ENCODE results near the gene APOL6. TPM values are rescaled to one million over a fixed set of nuclear protein-coding genes. Genes with fewer than 3 reads are reported as not detected.

The APOL6 gene, protein sequence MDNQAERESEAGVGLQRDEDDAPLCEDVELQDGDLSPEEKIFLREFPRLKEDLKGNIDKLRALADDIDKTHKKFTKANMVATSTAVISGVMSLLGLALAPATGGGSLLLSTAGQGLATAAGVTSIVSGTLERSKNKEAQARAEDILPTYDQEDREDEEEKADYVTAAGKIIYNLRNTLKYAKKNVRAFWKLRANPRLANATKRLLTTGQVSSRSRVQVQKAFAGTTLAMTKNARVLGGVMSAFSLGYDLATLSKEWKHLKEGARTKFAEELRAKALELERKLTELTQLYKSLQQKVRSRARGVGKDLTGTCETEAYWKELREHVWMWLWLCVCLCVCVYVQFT
- polyA plus RNA-seq (2013, experiment 1 of 2) = 17.2 TPM
- polyA plus RNA-seq (2013, experiment 2 of 2) = 17.2 TPM

DNA sequence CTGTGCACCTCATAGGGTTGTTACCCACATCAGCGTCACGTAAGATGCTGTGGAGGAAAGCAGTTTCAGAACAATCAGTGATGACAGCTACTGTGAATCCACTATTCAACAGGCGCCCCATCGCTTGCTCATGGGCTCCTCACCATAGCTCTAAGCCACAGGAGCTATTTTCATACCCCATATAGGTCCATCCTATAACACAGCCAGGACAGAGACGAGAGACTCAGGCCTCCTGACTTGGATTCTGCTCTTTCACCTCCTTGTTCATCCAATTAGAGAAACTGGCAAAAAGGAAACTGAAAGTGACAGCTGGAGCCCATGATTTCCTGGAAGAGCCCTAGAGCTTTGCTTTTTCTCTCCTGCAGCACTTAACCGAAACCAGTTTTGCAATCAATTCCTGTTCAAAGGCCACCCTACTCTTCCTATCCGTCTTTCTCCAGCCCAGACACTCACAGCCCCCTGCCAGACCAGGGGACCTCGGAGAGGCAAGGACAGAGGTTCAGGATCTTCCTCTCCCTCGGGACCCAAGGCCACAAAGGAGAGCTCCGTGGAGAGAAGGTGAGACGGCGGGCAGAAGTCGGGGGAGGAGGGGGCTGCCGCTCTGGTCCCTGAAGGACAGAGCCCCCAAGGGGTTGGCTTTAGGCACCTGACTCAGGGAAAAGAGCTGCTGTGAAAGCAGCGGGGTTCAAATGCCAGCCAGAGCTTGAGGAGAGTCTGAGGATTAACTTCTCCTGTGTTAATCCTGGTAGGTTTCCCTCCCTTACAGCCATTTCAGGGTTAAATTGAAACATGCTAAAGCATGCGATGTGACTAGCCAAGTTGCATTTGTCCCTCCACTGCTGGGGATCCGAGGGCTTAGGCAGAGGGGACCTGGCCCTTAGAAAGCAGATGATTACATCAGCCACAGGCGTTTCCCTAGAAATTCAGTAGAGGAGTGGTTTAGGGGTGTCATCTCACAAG is at the start of gene APOL6:
Gene APOL6 (plus strand): TSS at position 381 of the 960 bp plus-strand sequence. CDS start 7,980 bp downstream, outside the sequence.
- Histone ChIP-seq H3K9ac (ENCODE audit: low read length) (peak within 1 kb of the TSS; percentile 98), H2AFZ (ENCODE audit: low read depth, low read length) (peak within 1 kb of the TSS; percentile 15), H3K18ac (ENCODE audit: low read depth in 1 of 2, low read length in 2 of 2) (peak within 1 kb of the TSS; percentile 88 to 95), H3K27me3 (ENCODE audit: control insufficient read depth in 1 of 2, insufficient read depth in 1 of 2, low read length in 2 of 2) (no peaks in the 10 kb centered on the region), H3K27ac (ENCODE audit: low read length, poor library complexity, severe bottlenecking) (peak within 1 kb of the TSS; percentile 77), H3K4me1 (ENCODE audit: control insufficient read depth, insufficient read depth, low read depth, low read length) (peaks cover 17% of the 10 kb centered on the region), H2AK5ac (ENCODE audit: low read length, severe bottlenecking) (peak within 1 kb of the TSS; percentile 23), H4K91ac (ENCODE audit: low read length) (peak within 1 kb of the TSS; percentile 94), H2BK120ac (ENCODE audit: low read depth, low read length) (peak within 1 kb of the TSS; percentile 96), H3K14ac (ENCODE audit: low read length in 2 of 2) (peak within 1 kb of the TSS in 1 of 2 experiments; percentile 82), H2BK15ac (ENCODE audit: low read depth, poor library complexity, severe bottlenecking) (peak within 1 kb of the TSS; percentile 60), H3K4me2 (ENCODE audit: low read length, poor library complexity, severe bottlenecking) (peak within 1 kb of the TSS; percentile 88), H3K23ac (ENCODE audit: low read length in 2 of 2) (peak within 1 kb of the TSS in 1 of 2 experiments; percentile 59), H4K8ac (ENCODE audit: low read length) (peak within 1 kb of the TSS; percentile 92), H3K4ac (ENCODE audit: low read depth in 1 of 2, low read length in 2 of 2) (peak within 1 kb of the TSS; percentile 83 to 94), H2BK12ac (ENCODE audit: low read length in 2 of 2) (peak within 1 kb of the TSS; percentile 93 to 94), H2BK5ac (ENCODE audit: low read depth, low read length, poor library complexity, severe bottlenecking) (peak within 1 kb of the TSS; percentile 20), H3K9me3 (ENCODE audit: control insufficient read depth, low read length) (no peaks in the 10 kb centered on the region), H3K4me3 (ENCODE audit: insufficient read depth in 1 of 2, low read depth in 1 of 2, low read length in 2 of 2) (peak within 1 kb of the TSS; percentile 48 to 88), H3K36me3 (ENCODE audit: control insufficient read depth in 1 of 2, insufficient read depth in 2 of 2, low read depth in 1 of 2, low read length in 2 of 2) (no peaks in the 10 kb centered on the region), H3K79me1 (replicated peaks; ENCODE audit: low read length, poor library complexity, severe bottlenecking) (peaks cover 9% of the 10 kb centered on the region)
- WGBS = 48% methylated on average over 18 of the region's 18 CpGs
- peak; percentile 95 for DNase-seq

DNA sequence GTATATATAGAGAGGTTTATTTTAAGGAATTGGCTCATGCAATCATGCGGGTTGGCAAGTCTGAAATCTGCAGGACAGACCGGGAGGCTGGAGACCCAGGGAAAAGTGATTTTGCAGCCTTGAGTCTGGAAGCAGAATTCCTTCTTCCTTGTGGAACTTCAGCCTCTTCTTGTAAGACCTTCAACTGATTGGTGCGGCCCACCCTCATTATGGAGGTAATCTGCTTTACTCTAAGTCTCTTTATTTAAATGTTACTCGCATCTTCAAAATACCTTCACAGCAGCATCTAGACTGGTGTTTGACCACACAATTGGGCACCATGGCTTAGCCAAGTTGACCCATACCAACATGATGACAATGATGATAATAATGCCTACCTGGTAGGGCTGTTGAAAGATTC is 48.9 kb upstream of the APOL6 start:
- 98% methylated on average over 4 of the region's 4 CpGs for WGBS
- H2BK5ac ChIP-seq (ENCODE audit: low read depth, low read length, poor library complexity, severe bottlenecking) = no peak overlapping the region

DNA sequence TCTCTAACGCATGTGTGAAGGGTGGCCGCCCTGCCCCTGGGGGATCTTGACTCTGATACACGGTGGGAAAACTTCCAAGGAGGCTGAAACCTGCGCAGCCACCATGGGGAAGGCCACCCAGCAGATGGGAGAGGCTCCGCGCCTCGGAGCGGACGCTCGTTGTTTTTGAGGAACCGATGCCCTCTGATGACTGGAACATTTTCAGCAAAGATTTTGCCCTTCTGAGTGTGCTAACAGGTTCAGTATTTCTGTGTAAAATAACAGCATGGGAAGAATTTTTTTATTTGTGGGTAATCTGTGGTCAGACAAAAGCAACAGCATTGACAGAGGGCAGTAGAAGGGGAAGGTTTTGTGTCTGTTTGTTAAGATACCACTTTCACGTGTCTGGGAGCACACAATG is 47.8 kb upstream of the APOL6 start:
- peaks cover 0 to 6% of the 10 kb centered on the region in 2 experiments for H3K27me3 ChIP-seq (ENCODE audit: control insufficient read depth in 1 of 2, insufficient read depth in 1 of 2, low read length in 2 of 2)
- peaks cover 4% of the 10 kb centered on the region for H3K4me1 ChIP-seq (ENCODE audit: control insufficient read depth, insufficient read depth, low read depth, low read length)
- H2BK5ac ChIP-seq (ENCODE audit: low read depth, low read length, poor library complexity, severe bottlenecking) = no peak overlapping the region
- no peak overlapping the region for H3K9ac ChIP-seq (ENCODE audit: low read length)
- H3K36me3 ChIP-seq (ENCODE audit: control insufficient read depth in 1 of 2, insufficient read depth in 2 of 2, low read depth in 1 of 2, low read length in 2 of 2) = no peaks in the 10 kb centered on the region
- no peak overlapping the region for H3K18ac ChIP-seq (ENCODE audit: low read depth in 1 of 2, low read length in 2 of 2)
- H3K4me2 ChIP-seq (ENCODE audit: low read length, poor library complexity, severe bottlenecking) = no peak overlapping the region
- H2BK120ac ChIP-seq (ENCODE audit: low read depth, low read length) = no peak overlapping the region
- no peak overlapping the region for H3K4me3 ChIP-seq (ENCODE audit: insufficient read depth in 1 of 2, low read depth in 1 of 2, low read length in 2 of 2)
- no peak for DNase-seq
- H3K9me3 ChIP-seq (ENCODE audit: control insufficient read depth, low read length) = no peaks in the 10 kb centered on the region
- no peak overlapping the region for H2BK15ac ChIP-seq (ENCODE audit: low read depth, poor library complexity, severe bottlenecking)
- no peak overlapping the region for H3K14ac ChIP-seq (ENCODE audit: low read length in 2 of 2)
- peak overlapping the region; percentile 46 for H4K8ac ChIP-seq (ENCODE audit: low read length)
- H3K4ac ChIP-seq (ENCODE audit: low read depth in 1 of 2, low read length in 2 of 2) = no peak overlapping the region
- H2BK12ac ChIP-seq (ENCODE audit: low read length in 2 of 2) = no peak overlapping the region
- WGBS = 84% methylated on average over 12 of the region's 12 CpGs
- H3K23ac ChIP-seq (ENCODE audit: low read length in 2 of 2) = no peak overlapping the region
- H2AFZ ChIP-seq (ENCODE audit: low read depth, low read length) = no peak overlapping the region
- no peak overlapping the region for H3K27ac ChIP-seq (ENCODE audit: low read length, poor library complexity, severe bottlenecking)
- no peak overlapping the region for H2AK5ac ChIP-seq (ENCODE audit: low read length, severe bottlenecking)
- no peaks in the 10 kb centered on the region for H3K79me1 ChIP-seq (replicated peaks; ENCODE audit: low read length, poor library complexity, severe bottlenecking)
- H4K91ac ChIP-seq (ENCODE audit: low read length) = no peak overlapping the region

More for the DNA sequence above, 48.9 kb upstream of the APOL6 start:
- Histone ChIP-seq H2BK15ac (ENCODE audit: low read depth, poor library complexity, severe bottlenecking) (no peak overlapping the region), H3K4me3 (ENCODE audit: insufficient read depth in 1 of 2, low read depth in 1 of 2, low read length in 2 of 2) (no peak overlapping the region), H3K27me3 (ENCODE audit: control insufficient read depth in 1 of 2, insufficient read depth in 1 of 2, low read length in 2 of 2) (peaks cover 0 to 3% of the 10 kb centered on the region in 2 experiments), H3K9ac (ENCODE audit: low read length) (no peak overlapping the region), H4K8ac (ENCODE audit: low read length) (no peak overlapping the region), H3K4me1 (ENCODE audit: control insufficient read depth, insufficient read depth, low read depth, low read length) (peaks cover 4% of the 10 kb centered on the region), H2AFZ (ENCODE audit: low read depth, low read length) (no peak overlapping the region), H2BK120ac (ENCODE audit: low read depth, low read length) (no peak overlapping the region), H3K23ac (ENCODE audit: low read length in 2 of 2) (no peak overlapping the region), H2BK12ac (ENCODE audit: low read length in 2 of 2) (no peak overlapping the region), H3K36me3 (ENCODE audit: control insufficient read depth in 1 of 2, insufficient read depth in 2 of 2, low read depth in 1 of 2, low read length in 2 of 2) (no peaks in the 10 kb centered on the region), H3K79me1 (replicated peaks; ENCODE audit: low read length, poor library complexity, severe bottlenecking) (no peaks in the 10 kb centered on the region), H4K91ac (ENCODE audit: low read length) (no peak overlapping the region), H3K27ac (ENCODE audit: low read length, poor library complexity, severe bottlenecking) (no peak overlapping the region), H3K4ac (ENCODE audit: low read depth in 1 of 2, low read length in 2 of 2) (no peak overlapping the region), H3K18ac (ENCODE audit: low read depth in 1 of 2, low read length in 2 of 2) (no peak overlapping the region), H3K4me2 (ENCODE audit: low read length, poor library complexity, severe bottlenecking) (no peak overlapping the region), H2AK5ac (ENCODE audit: low read length, severe bottlenecking) (no peak overlapping the region), H3K9me3 (ENCODE audit: control insufficient read depth, low read length) (no peaks in the 10 kb centered on the region), H3K14ac (ENCODE audit: low read length in 2 of 2) (no peak overlapping the region)
- DNase-seq = no peak
